ENCODE results near the gene WDR81.

Gene WDR81

DNA sequence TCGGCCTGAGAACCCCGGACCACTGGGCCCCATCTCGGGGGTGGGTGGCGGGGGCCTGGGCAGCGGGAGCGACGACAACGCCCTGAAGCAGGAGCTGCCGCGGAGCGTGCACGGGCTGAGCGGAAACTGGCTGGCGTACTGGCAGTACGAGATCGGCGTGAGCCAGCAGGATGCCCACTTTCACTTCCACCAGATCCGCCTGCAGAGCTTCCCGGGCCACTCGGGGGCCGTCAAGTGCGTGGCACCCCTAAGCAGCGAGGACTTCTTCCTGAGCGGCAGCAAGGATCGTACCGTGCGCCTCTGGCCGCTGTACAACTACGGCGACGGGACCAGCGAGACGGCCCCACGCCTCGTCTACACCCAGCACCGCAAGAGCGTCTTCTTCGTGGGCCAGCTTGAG lies 9.3 kb downstream of the WDR81 start:
- no peak overlapping the region for H2AFZ ChIP-seq (ENCODE audit: low read depth, low read length)
- no peaks in the 10 kb centered on the region for H3K4me1 ChIP-seq (ENCODE audit: low read length)
- no peaks in the 10 kb centered on the region for H3K9me3 ChIP-seq (ENCODE audit: insufficient read depth, low read length)
- TF ChIP-seq EZH2phosphoT487 (IDR thresholded peaks at IDR 0.05; ENCODE audit: low read depth) = no peak
- TF ChIP-seq, protein P1, sequence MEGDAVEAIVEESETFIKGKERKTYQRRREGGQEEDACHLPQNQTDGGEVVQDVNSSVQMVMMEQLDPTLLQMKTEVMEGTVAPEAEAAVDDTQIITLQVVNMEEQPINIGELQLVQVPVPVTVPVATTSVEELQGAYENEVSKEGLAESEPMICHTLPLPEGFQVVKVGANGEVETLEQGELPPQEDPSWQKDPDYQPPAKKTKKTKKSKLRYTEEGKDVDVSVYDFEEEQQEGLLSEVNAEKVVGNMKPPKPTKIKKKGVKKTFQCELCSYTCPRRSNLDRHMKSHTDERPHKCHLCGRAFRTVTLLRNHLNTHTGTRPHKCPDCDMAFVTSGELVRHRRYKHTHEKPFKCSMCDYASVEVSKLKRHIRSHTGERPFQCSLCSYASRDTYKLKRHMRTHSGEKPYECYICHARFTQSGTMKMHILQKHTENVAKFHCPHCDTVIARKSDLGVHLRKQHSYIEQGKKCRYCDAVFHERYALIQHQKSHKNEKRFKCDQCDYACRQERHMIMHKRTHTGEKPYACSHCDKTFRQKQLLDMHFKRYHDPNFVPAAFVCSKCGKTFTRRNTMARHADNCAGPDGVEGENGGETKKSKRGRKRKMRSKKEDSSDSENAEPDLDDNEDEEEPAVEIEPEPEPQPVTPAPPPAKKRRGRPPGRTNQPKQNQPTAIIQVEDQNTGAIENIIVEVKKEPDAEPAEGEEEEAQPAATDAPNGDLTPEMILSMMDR (IDR thresholded peaks at IDR 0.05; ENCODE audit: low read depth, low read length) = no peak
- H3K27me3 ChIP-seq (ENCODE audit: low read depth, low read length) = no peaks in the 10 kb centered on the region
- peaks cover 9% of the 10 kb centered on the region for H3K36me3 ChIP-seq (replicated peaks; ENCODE audit: low read depth, low read length)
- no peak overlapping the region for H3K4me2 ChIP-seq (ENCODE audit: low read length)
- H3K79me2 ChIP-seq (ENCODE audit: low read length) = 0 out of 2 replicates have a peak, but pooled peaks cover 2% of the 10 kb centered on the region
- no peaks in the 10 kb centered on the region for H4K20me1 ChIP-seq (ENCODE audit: insufficient read depth, low read length)
- H3K9ac ChIP-seq (ENCODE audit: low read length) = no peak overlapping the region
- no peak overlapping the region for H3K27ac ChIP-seq (ENCODE audit: low read length)
- no peak overlapping the region for H3K4me3 ChIP-seq (ENCODE audit: low read length)

DNA sequence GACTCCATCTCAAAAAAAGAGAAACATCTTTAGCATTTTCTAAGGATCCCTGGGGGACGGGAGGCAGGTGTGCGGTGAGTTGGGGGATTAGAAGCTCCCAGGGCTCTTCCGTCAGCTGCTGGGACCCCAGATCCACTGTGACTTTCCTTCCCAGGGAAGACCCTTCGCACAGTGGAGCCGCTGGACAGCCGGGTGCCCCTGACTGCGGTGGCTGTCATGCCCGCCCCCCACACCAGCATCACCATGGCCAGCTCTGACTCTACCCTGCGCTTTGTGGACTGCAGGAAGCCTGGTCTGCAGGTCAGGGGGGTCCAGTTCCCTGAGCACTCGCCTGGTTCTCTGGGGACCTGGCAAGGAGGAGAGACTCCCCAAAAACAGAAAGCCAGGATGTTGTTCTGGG lies 10.9 kb downstream of the WDR81 start:
- Histone ChIP-seq H3K27me3 (ENCODE audit: low read depth, low read length) (no peaks in the 10 kb centered on the region), H3K4me2 (ENCODE audit: low read length) (no peak overlapping the region), H3K79me2 (ENCODE audit: low read length) (no peaks in the 10 kb centered on the region), H3K9ac (ENCODE audit: low read length) (no peak overlapping the region), H3K9me3 (ENCODE audit: insufficient read depth, low read length) (no peaks in the 10 kb centered on the region), H3K4me1 (ENCODE audit: low read length) (no peaks in the 10 kb centered on the region), H3K27ac (ENCODE audit: low read length) (no peak overlapping the region), H2AFZ (ENCODE audit: low read depth, low read length) (no peak overlapping the region), H3K36me3 (replicated peaks; ENCODE audit: low read depth, low read length) (peaks cover 9% of the 10 kb centered on the region), H4K20me1 (ENCODE audit: insufficient read depth, low read length) (no peaks in the 10 kb centered on the region), H3K4me3 (ENCODE audit: low read length) (no peak overlapping the region)
- TF ChIP-seq, protein P1 (IDR thresholded peaks at IDR 0.05; ENCODE audit: low read depth, low read length) = no peak
- no peak for TF ChIP-seq EZH2phosphoT487 (IDR thresholded peaks at IDR 0.05; ENCODE audit: low read depth)

DNA sequence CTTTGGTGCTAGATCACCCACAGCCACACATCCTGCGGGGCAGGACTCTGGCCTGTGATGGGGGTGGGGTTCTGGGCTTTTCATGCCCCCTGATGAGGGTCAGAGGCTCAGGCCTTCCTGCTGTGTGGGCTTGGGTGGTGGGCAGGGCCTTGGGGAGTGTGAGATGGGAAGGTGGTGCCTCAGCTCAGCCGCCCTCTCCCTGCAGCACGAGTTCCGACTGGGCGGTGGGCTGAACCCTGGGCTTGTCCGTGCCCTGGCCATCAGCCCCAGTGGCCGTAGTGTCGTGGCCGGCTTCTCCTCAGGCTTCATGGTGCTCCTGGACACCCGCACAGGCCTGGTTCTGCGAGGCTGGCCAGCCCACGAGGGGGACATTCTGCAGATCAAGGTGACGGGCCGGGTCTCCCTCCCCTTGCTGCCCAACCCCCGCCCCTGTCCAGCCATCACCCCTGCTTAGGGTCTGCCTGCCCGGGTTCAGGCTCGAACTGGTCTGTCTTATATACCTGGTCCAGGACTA lies 11.4 kb downstream of the WDR81 start:
- Histone ChIP-seq H4K20me1 (ENCODE audit: insufficient read depth, low read length) (no peaks in the 10 kb centered on the region), H3K27ac (ENCODE audit: low read length) (no peak overlapping the region), H3K27me3 (ENCODE audit: low read depth, low read length) (no peaks in the 10 kb centered on the region), H3K9me3 (ENCODE audit: insufficient read depth, low read length) (no peaks in the 10 kb centered on the region), H3K4me1 (ENCODE audit: low read length) (no peaks in the 10 kb centered on the region), H3K4me3 (ENCODE audit: low read length) (no peak overlapping the region), H3K4me2 (ENCODE audit: low read length) (no peak overlapping the region), H3K36me3 (replicated peaks; ENCODE audit: low read depth, low read length) (peaks cover 9% of the 10 kb centered on the region), H3K79me2 (ENCODE audit: low read length) (no peaks in the 10 kb centered on the region), H2AFZ (ENCODE audit: low read depth, low read length) (no peak overlapping the region), H3K9ac (ENCODE audit: low read length) (no peak overlapping the region)
- TF ChIP-seq, protein P1 (IDR thresholded peaks at IDR 0.05; ENCODE audit: low read depth, low read length) = no peak
- TF ChIP-seq EZH2phosphoT487 (IDR thresholded peaks at IDR 0.05; ENCODE audit: low read depth) = no peak

DNA sequence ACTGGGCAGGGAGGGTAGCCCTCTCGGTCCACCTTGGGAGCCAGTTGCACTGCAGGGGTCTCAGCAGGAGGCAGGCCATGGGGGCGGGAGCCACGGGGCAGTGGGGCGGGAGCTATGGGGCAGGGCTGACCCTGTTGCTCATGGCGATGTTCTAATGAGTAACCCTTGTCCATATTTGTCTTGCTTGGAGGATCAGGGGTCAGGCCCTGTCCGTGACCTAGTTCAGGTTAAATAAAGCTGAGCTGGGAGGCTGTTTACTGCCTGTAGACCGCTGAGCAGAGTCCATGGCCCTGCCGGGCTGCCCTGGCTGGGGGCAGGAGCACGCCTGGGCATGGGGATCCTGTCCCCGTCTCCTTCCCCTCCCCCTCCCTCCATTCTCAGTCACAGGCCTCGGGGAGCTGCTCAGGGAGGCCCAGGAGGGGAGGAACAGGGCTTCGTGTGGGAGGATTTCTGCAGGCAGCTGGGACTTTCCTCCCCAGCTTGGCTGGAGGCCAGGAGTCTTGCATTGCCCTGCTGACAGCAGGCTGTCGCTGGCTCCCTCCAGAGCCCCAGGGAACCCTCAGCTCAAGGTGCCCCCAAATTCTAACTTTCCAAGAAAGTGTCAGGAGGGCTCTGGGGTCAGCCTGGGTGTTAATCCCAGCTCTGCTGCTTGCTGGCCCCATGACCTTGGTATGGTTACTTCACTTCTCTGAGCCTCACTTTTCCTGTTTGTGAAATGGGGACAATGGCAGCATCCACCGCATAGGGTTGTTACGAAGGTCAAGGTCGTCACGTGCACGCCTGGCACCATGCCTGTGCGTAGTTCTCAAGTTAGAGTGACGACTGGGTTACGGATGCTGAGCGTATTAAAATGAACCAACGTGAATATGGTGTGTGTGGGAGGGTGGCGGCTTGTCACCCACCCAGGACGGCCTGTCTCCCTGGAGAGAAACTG lies 12.1 kb downstream of the WDR81 start:
- no peak overlapping the region for H3K4me3 ChIP-seq (ENCODE audit: low read length)
- no peaks in the 10 kb centered on the region for H4K20me1 ChIP-seq (ENCODE audit: insufficient read depth, low read length)
- H3K36me3 ChIP-seq (replicated peaks; ENCODE audit: low read depth, low read length) = peaks cover 9% of the 10 kb centered on the region
- no peak overlapping the region for H3K27ac ChIP-seq (ENCODE audit: low read length)
- no peak overlapping the region for H3K9ac ChIP-seq (ENCODE audit: low read length)
- no peaks in the 10 kb centered on the region for H3K4me1 ChIP-seq (ENCODE audit: low read length)
- H2AFZ ChIP-seq (ENCODE audit: low read depth, low read length) = no peak overlapping the region
- TF ChIP-seq EZH2phosphoT487 (IDR thresholded peaks at IDR 0.05; ENCODE audit: low read depth) = no peak
- TF ChIP-seq, protein P1 (IDR thresholded peaks at IDR 0.05; ENCODE audit: low read depth, low read length) = no peak
- H3K27me3 ChIP-seq (ENCODE audit: low read depth, low read length) = no peaks in the 10 kb centered on the region
- no peaks in the 10 kb centered on the region for H3K79me2 ChIP-seq (ENCODE audit: low read length)
- no peaks in the 10 kb centered on the region for H3K9me3 ChIP-seq (ENCODE audit: insufficient read depth, low read length)
- H3K4me2 ChIP-seq (ENCODE audit: low read length) = no peak overlapping the region

All from OCI-LY3 (cell line).